Nephron progenitor cell (in vitro differentiated cells): Measurements from ENCODE around the gene TOP2B.

Experiments
- DNase-seq: peaks from one replicate; pipeline ENCODE4 v3.0.0; 2021
- H3K27ac Mint-ChIP-seq: 2 replicates; pipeline ENCODE4 v1.8.0; 2021; ENCODE audit warnings: mild to moderate bottlenecking, moderate library complexity, mixed read lengths
- H3K27me3 Mint-ChIP-seq: 2 replicates; pipeline ENCODE4 v1.8.0; 2021; ENCODE audit warnings: mild to moderate bottlenecking, low read depth, mixed read lengths; ENCODE audit not compliant: poor library complexity
- H3K36me3 Mint-ChIP-seq: 2 replicates; pipeline ENCODE4 v1.8.0; 2021; ENCODE audit warnings: low read depth, mixed read lengths
- H3K4me1 Mint-ChIP-seq: 2 replicates; pipeline ENCODE4 v1.8.0; 2021; ENCODE audit warnings: mixed read lengths
- H3K4me3 Mint-ChIP-seq: 2 replicates; pipeline ENCODE4 v1.8.0; 2021; ENCODE audit warnings: mild to moderate bottlenecking, moderate library complexity, mixed read lengths
- H3K9me3 Mint-ChIP-seq: 2 replicates; pipeline ENCODE4 v1.8.0; 2021; ENCODE audit warnings: mild to moderate bottlenecking, moderate library complexity, mixed read lengths
- TF ChIP-seq, protein P1 (sequence below): fragments of 200-600 bp; sonication (generic); IDR thresholded peaks from 2 replicates; pipeline ENCODE4 v1.5.0; 2021; ENCODE audit warnings: antibody characterized with exemption

The TOP2B gene

DNA sequence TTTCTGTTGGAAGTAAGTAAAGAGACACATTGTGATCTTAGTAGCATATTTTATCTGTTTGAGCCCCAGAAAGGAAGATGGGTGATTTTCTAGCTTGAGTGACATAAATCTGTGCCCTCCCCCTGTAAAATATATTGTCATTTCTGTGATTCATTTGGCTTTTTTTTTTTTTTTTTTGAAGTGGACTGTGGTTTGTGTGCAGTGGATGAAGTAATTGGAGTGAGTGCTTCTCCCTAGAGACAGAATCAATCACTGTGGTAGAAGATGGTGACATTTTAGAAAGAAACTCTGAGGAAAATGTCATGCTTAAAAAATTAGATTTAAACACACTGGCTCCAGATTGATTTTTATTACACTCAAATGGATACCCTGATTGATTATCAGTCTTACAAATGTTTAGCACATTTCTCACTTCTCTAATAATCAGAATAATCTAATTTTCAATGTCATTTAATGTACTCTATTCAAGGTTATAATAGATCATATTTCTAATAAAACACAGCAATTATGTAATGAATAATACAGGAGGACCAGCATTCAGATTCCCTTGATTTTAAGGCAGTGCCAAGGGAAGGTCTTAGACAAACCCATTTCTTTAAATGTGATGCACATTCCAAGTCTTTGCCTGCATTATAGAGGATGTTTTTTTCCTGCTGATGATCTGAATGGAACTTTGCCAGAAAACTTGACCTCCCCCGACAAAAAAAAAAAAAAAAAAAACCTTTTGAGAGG lies 116.6 kb downstream of the TOP2B start:
- peaks cover 26% of the 10 kb centered on the region for H3K4me1 Mint-ChIP-seq
- peaks cover 6% of the 10 kb centered on the region for H3K36me3 Mint-ChIP-seq
- H3K27ac Mint-ChIP-seq = no peak overlapping the region

More for the DNA sequence above, 116.6 kb downstream of the TOP2B start:
- DNase-seq = no peak
- no peak overlapping the region for H3K4me3 Mint-ChIP-seq
- H3K9me3 Mint-ChIP-seq = peaks cover 10% of the 10 kb centered on the region
- no peaks in the 10 kb centered on the region for H3K27me3 Mint-ChIP-seq
- TF ChIP-seq, protein P1, sequence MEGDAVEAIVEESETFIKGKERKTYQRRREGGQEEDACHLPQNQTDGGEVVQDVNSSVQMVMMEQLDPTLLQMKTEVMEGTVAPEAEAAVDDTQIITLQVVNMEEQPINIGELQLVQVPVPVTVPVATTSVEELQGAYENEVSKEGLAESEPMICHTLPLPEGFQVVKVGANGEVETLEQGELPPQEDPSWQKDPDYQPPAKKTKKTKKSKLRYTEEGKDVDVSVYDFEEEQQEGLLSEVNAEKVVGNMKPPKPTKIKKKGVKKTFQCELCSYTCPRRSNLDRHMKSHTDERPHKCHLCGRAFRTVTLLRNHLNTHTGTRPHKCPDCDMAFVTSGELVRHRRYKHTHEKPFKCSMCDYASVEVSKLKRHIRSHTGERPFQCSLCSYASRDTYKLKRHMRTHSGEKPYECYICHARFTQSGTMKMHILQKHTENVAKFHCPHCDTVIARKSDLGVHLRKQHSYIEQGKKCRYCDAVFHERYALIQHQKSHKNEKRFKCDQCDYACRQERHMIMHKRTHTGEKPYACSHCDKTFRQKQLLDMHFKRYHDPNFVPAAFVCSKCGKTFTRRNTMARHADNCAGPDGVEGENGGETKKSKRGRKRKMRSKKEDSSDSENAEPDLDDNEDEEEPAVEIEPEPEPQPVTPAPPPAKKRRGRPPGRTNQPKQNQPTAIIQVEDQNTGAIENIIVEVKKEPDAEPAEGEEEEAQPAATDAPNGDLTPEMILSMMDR = no peak
